Cardiac septum (tissue), 1 donor: ENCODE results near the gene PRLR. TPM values are rescaled to one million over a fixed set of nuclear protein-coding genes. Genes with fewer than 3 reads are reported as not detected.

Experiments
- DNase-seq: peaks from one replicate; pipeline ENCODE4 v3.0.0-alpha.2; 2020; ENCODE audit warnings: low spot score
- intact Hi-C: fragments of 100-400 bp; cut with DNase I; formaldehyde crosslinking; loops from one replicate; pipeline ENCODE4 v1.14.0; 2022
- total RNA-seq: library from RNA; stranded (reverse); fragmentation: NEBNext Ultra II Directional; extraction: Animal tissue kit (Norgen Biotek cat#: 25700); gene quantifications from one replicate; pipeline ENCODE4 v1.2.1, GENCODE V29; 2021
- donor health status: DM: no; HTN: no; CAD: no.

Gene PRLR
- total RNA-seq, 1 donor from 2014 or later = 0.30 TPM

DNA sequence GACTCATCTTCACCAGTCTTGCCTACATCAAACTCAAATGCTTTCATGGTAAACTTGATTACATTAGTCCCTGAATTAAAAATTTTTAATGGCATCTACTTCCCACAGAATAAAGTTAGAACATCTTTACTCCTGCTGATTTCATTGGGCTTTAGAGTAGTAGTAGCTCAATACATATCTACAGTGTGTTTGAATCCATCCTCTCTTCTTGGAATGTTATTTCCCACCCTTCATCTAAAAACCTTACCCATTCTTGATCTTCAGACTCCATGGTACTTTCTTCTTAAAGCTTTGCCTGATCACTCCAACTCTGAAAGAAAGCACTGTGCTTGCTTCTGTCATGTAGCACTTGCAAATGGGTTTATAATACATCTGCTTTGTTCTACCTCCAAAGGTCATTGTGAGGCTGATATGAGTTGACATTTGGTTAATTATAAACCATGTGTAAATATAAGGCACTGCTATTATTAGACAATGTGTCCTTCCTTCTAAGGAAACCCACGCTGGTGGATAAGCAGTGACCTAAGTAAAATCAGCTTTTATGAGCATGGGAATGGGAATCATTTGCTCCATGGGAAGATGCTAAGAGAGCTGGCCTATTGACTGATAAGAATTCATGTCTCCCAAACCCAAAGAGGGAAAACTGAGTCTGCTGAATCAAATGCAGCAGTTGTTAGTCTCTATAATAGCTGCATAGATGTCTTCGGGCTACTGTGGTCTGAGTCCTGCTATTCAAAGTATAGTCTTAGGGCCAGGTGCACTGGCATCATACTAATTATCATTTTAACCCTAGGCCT is 7.5 kb upstream of the PRLR start:
- intact Hi-C loops = no loop called here
- no peak for DNase-seq

DNA sequence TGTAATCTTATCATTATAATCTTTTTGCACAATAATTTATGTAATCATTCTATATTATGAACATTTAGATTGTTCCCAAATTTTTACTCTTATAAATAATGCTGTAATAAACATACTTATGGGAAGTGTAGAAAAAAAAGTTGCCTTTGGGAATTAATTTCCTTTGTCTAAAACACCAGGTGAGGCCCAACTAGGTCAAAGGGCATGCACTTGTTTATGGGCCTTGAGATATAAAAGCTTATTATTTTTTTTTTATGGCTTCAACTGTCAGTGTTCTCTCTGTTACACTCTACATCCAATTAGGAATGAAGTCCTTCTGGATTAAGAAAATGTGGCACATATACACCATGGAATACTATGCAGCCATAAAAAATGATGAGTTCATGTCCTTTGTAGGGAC is 6.5 kb upstream of the PRLR start:
- intact Hi-C loops = no loop called here
- DNase-seq = no peak

DNA sequence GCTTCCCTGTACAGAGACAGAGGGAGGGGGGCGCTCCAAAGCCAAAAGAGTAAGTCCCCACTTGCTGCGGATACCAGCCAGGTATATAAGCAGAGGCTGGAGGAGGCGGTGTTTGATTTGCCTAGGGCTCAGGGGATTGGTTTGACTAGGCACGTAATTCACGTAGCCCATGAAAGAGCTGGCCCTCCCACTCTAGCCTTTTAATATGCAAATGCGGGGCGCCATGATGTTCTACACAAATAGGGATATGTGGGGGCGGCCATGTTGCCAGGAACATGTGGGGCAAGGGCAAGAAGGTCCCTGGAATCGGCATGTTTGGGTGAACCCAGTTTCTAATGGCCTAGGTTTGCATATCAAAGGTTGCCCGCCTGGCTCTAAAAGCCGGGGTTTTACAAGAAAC is 3.3 kb upstream of the PRLR start:
- DNase-seq = no peak
- intact Hi-C loops = no loop called here

DNA sequence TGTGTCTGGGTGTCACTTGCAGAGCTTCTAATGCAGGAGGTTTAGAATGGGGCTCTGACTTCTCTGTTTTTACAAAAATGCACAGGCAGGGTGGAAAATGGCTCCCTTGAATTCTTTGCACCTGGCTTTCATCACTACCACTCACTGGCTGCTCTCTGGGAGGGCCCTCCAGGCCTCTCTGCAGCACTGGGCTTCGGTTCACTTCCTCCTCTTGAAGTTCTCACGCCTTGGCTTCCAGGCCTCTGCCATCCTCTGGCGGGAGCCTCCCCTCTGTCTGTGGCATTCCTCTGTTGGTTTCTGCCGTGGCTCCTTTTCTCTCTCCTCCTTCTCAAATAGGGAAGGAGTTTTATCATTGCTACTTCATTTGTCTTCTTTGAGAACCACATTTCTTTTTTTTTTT is 2.8 kb upstream of the PRLR start:
- intact Hi-C loops = no loop called here

DNA sequence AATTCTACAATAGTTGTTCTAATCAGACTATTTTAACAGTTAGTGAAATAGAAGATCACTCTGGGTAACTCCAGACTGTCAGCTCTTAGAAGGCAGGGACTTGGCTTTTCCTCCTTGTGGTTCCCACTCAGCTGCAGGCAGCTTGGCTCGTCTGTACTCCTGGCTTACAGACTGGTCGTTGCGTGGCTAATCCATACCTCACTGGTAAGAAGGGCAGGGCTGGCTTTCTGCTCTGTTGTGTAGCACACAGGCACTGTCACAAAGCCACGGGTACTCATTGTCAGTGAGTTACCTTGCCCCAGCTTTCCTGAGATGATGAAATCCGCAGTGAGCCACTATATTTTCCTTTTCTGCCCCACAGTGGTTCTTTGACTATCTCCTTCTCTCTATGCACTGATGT is 1.8 kb upstream of the PRLR start:
- intact Hi-C loops = no loop called here
- no peak for DNase-seq

More for the DNA sequence above, 2.8 kb upstream of the PRLR start:
- DNase-seq = no peak

DNA sequence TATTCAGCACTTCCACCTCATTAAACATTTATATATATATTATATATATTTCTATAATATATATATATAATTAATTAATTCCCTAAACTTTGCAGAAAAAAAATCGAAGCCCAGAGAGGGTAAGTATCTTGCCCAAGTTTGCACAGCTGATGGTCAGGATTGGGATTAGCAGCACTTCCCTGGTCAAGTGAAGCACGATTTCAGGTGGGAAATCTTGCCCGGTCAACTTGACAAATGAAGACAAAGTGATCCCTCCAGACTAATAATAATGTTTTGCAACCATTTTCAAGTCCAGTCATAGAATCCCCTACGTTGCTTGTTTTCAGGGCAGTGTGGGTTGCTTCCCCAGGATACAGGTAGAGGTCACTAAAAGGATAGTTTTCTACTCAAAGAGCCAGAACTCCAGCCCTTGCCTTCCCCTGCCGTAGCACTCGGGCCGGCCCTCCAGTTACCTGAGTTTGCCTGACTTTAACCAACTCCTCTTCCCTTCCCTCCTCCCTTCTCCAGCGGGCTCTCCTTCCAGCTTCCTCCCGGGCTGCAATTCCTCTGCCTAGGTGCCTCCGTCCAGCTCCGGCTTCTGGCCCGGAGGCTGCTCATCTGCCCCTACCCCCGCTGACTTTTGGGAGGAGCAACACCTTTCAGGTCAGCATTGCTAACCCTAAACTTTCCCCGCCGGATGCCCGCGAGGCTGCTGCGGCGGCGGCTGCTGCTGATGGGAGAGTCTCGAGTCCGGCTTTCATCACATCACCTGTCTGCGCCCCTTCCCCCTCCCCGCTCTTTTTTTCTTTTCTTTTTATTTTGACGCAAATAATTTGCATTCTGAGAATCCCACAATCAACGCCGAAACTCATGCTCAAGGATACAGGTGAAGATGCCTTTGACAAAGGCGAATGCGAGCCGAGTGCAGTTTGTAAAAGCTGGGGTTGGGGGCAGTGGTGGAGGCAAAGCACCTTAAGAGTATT is 930 bp downstream of the PRLR start:
- intact Hi-C loops = no loop called here
- no peak for DNase-seq

DNA sequence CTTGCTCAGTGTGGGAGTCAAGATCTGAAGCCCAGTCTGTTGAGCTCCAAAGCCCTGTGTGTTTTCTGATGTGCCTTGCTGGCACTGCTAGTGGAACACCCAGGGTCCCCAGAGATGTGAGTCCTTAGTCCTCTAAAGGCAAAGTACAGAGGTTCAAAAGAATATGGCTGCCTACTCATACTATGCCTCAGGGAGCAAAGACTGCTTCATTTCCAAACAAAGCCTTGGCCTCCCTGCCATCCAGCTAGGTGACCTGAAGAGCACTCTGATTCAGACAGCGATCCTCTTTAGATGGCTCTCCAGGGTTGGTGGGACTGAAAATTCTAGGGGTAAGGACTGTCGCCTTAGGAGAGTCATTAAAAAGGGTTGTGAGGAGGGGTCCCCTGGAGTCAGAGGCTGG is 2.0 kb downstream of the PRLR start:
- intact Hi-C loops = no loop called here
- no peak for DNase-seq

DNA sequence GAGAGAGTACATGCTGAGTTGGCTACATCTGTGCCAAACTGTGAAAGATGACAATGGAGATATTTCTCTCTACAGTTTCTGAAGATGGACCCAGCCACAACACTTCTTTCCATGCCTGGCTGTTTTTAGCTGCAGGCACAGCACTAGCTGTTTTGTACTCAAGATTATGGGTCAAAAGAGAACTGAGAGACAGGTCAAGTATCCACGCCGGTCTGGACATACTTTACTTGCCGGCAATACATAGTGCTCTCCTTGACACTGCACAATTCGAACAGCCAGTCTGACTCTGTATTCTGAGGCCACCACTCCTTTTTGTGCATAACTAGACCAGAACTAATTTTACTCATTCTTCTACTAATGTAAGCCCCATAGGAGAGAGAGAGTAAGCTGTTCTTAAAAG is 2.6 kb downstream of the PRLR start:
- intact Hi-C loops = no loop called here
- DNase-seq = no peak

DNA sequence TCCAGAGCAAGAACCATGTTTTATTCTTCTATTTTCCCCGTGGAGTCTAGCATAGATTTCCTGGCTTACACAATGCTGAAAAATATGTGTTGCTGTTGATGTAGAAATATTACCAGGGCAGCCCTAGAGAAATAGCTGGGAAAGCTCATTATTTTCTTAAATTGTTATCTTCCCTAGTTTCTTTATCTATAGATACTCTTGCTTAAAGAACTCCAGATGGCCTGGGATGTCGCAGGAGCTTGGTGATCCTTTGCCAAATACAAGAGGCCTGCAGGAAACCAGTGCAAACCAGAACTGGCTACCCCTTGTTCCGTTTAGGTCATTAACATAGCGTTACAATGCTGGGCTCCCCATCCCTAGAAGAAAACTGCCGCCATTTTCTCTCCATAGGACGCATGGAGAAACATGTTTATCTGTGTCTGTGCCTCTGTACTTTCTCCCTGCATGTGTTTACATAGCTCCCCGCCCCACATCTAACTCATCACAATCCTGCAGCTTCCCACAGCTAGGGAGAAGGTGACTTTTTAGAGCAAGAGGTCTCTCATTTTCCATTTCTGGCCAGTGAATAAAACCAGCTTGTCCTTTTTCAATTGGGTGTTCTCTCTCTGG is 6.4 kb downstream of the PRLR start:
- intact Hi-C loops = no loop called here
- no peak for DNase-seq

DNA sequence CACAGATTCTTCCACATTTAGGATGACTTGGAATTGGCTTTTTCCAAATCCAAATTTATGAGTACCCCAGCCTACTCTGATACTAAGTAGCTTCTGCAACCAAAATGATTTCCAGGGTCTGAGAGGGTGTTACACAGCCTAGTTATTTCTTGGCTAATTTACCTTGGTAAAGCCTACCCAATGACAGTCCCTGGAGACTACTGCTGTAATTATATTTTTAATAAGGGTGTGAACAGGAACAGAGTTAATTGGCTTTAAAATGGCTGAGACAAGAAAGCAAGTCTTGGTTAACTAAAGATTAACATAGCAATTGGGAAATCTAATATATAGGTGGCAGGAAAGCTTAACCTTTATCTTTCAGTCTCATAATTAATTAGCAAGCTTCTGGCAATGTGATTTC is 9.3 kb downstream of the PRLR start:
- intact Hi-C loops = no loop called here
- DNase-seq = no peak

DNA sequence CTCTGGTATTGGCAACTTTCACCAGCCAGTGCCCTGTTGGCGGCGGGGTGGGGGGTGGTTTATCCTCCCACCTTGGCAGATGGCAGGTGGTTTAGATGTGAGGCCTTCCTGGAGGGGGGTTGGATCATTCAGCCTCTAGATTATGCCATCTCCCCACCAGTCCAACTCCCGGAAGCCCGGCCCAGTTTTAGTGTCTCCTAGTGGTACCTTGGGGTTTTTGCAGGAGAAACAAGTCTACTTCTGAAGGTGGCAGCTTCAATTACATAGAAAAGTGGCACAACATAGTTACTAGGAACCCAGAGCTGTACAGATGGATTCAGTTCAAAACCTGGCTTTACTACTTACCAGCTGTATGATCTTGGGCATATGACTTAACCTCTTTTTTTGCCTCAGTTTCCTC is 11.3 kb downstream of the PRLR start:
- intact Hi-C loops = no loop called here
- DNase-seq = no peak

DNA sequence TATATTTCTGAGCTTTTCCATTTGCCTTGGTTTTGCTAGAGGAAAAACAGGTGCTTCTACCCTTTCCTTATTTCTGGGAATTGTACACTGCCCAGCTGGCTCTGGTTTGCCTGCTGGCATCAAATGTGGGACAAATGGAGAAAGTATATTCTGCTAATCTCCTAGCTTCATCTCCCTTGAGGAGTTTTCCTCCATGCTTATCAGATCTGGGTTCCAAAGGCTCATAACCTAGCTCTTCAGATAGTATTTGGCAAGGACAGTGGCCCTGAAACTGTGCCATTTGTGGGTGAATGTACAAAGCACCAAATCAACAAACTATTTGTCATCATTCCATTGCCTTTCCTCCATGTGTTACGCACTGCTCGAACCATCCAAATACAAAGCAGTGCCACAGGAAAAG is 16.2 kb downstream of the PRLR start:
- DNase-seq = no peak
- intact Hi-C loops = no loop called here

DNA sequence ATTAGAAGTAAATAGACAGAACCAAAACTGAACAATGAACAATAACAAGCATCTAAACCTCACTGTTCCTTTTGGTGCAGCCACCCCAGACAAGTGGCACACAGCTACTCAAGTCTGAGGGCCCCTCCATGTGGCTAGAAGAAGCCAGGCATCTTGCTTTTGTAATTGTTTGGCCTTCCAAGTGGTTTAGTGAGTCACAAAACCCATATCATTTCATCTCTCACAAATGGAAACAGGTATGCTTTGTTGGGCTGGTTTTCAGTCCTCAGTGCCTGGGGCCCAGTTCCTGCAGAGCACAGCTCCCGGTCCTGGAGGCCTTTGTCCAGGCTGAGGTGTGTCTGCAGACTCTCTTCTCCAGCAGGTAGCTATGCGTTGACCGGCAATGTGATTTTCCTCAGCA is 16.7 kb downstream of the PRLR start:
- intact Hi-C loops = no loop called here
- DNase-seq = no peak

DNA sequence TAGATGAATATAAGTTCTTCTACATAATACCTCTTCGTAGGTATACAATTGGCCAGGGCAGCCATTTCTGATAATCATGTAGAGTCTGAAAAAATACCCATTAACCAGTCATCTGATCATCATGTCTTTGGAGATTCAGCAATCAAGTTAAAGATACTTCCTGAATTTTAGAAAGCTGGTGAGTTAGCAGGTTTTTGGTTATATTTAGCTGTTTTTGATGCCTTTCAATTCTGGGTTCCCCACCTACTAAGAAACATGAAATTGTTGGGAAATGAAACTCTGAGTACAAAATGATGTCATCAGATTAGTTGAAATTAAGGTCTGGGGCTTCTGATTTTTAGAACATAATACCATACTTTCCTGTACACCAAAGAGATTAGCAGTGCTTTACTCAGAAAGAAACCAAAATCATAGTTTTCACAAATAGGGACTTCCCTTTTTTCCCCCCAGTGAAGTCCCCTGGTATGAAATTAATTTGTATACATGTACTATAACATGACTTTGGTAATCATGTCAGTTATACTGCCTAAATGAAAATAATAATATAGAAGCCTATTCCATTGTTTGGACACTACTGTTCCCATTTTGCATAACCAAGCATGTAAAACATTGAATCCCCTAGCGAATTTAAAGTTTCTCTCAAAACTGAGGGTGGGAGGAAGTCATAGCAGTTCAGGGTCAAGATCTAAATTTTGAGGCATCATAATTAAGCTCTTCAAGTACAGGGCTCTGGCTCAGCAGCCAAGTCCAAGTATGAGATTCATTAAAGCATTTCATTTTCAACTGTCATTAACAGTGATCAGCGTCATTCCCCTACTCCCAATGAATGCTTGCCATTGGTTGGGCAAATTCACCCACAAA is 17.9 kb downstream of the PRLR start:
- DNase-seq = no peak
- intact Hi-C loops = no loop called here

DNA sequence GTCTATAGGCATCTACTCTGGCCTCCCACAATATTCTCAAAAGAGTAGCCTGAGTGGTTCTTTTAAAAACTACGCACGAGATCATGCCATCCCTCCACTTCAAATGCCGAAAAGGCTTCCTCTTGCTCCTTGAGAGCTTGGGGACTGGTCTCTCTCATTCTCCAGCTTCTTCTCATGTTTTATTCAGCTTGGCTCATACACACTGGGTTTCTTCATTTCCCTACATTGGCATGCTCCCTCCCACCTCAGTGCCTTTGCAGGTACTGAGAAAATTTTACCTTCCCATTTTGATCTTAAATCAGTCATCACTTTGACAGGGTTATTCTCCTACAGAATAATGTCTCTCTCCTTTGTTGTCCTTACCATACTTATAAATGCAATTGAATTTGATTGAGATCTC is 20.4 kb downstream of the PRLR start:
- intact Hi-C loops = no loop called here
- no peak for DNase-seq

DNA sequence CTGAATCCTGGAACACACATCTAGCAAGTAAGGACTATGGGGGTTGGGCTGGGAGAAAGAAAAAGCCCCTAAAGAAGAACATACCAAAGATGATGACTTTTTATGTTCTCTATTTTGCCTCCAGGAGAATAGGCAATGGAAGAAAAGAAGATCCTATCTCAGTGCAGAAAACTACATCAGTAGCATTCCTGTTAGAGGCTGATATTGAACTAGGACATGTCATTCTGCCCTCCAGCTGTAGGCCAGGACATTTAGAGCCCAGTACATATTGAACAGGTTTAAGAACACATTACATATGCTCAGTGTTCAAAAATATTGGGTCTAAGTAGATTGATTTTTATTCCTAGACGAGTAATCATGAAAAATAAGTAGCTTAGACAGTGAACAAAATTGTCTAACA is 24.7 kb downstream of the PRLR start:
- no peak for DNase-seq
- intact Hi-C loops = no loop called here

DNA sequence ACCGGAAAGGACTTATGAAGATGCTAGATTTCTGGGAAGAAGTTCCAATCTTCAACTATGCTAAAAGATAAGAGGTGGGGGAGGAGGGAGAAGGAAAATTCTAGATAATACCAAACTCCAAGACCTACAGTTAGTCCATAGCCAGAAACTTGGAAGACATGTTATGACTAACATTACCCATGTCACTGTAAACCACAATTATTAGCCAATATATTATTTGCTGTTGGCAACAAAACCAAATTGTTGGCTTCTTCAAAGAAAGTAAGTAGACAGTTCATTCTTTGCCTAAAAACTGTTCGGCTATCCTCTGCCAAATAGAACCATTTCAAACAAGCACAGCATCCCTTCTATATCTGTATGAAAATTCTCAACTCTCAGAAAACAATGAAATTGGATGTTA is 25.1 kb downstream of the PRLR start:
- DNase-seq = no peak
- intact Hi-C loops = no loop called here

DNA sequence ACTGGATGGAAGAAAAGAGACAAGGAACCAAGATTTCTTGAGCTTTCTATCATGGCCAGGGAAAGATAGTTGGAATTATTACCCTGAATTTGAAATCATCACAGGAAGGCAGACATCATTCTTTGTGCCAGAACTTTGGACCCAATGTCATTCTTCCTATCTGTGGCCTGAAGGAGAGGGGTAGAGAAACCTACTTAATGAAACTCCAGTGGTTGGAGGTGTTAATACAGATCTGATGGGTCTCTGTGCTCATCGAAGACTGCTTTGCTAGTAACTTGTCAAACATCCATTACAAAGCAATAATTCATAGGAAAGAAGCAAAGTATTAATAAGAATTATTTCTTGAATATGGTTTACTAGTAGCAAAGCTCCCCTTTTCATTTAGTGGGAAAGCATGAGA is 26.9 kb downstream of the PRLR start:
- intact Hi-C loops = loop anchor here (5.0 kb wide), 1 partner anchor 111 kb away; no protein-coding TSS in a partner anchor
- DNase-seq = no peak

DNA sequence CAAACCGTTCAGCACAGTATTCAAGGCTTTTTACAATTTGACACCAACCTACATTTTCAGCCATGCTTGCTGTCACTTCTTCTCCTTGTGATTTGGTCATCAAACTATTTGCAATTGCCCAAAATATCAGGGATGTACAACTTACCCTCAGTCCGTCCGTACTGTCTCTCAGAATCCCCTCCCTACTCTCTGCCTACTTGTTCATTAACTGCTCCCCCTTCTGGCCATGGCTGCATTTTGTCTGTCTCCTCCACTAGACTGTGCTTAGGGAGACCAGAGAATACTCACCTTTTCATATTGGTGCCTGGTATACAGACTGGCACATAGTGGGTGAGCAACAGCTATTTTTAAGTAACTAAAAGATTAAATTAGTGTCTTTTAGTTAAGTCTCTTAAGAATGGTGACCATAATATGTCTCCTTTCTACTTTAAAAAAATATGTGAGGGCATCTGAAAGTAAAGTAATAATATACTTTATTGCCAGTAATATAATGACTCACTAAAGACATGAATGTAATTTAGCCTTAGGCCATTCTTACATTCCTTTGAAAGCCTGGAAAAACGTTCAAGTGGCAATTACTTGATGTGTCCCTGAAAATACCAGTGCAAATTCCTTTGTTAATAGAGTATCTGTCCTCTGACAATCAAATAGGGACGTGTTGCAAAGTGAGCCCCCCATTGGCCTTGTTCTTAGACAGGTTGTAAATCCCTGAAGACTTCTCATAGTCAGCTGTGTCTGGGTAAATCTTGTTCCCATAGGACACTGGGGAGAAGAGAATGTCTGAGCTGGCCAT is 27.8 kb downstream of the PRLR start:
- DNase-seq = no peak
- intact Hi-C loops = loop anchor here (5.0 kb wide), 1 partner anchor 110 kb away; no protein-coding TSS in a partner anchor
